HG03521 (cell line): ENCODE results near the gene RBMX.

Source experiments
- ATAC-seq: cut with Tn5 transposase; IDR thresholded peaks from one replicate; pipeline ENCODE4 v1.9.1; 2021; ENCODE audit warnings: mild to moderate bottlenecking, moderate library complexity; ENCODE audit not compliant: unreplicated experiment

The RBMX gene

DNA sequence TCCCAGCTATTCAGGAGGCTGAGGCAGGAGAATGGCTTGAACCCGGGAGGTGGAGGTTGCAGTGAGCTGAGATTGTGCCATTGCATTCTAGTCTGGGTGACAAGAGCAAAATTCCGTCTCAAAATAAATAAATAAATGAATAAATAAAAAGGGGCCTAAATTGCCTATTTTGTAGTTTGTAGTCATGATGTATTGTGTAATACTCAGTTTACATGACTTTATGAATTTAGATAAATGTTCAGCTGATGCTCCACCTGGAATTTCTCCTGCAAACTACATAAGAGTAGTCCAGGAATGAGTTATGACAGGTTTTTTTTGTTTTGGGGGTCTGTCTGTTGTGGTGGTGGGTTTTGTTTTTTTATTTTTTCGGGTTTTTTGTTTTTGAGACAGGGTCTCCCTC, 31.1 kb downstream of the RBMX start:
- no peak for ATAC-seq

DNA sequence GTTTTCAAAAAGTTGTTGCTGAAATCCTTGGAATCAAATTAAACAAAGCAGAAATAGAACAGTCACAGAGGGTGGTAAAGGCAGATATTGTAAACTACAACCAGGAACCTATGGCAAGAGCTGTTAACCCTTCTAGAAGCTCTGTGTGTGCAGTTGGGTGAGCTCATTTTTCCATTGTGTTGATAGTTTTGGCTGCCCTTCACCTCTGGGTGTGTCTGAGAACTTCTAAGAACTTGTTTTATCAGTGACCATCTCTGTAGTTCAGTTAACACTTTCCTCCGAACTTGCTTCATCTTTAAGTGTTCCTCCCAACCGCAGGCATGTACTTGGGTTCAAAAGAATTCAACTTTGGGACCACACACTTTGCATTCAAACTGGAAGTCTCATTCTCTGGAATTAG, 32.7 kb downstream of the RBMX start:
- no peak for ATAC-seq

DNA sequence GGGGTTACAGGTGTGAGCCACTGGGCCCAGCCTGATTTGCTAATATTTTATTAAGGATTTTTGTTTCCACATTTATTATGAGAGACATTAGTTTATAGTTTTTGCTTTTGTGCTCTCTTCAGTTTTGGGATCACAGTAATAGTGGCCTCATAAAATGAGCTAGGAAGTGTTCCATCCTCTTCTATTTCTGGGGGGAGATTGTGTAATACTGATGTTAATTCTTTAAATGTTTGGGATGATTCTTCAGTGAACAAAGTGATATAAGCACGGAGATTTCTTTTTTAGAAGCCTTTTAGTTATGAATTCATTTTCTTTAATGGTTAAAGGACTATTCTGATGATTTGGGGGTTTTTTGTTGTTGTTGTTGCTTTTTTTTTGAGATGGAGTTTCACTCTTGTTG, 41.3 kb downstream of the RBMX start:
- ATAC-seq: no peak

DNA sequence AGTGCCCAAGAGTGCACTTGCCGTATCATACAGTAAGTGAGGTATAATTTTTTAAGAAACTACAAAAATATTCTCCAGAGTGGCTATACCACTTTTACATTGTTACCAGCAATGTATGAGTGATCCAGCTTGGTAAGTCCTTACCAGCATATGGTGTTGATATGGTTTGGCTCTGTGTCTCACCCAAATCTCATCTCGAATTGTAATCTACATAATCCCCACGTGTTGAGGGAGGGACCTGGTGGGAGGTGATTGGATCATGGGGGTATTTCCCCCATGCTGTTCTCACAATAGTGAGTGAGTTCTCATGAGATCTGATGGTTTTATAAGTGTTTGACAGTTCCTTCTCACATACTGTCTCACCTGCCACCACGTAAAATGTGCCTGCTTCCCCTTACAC, 44.8 kb downstream of the RBMX start:
- ATAC-seq: no peak

DNA sequence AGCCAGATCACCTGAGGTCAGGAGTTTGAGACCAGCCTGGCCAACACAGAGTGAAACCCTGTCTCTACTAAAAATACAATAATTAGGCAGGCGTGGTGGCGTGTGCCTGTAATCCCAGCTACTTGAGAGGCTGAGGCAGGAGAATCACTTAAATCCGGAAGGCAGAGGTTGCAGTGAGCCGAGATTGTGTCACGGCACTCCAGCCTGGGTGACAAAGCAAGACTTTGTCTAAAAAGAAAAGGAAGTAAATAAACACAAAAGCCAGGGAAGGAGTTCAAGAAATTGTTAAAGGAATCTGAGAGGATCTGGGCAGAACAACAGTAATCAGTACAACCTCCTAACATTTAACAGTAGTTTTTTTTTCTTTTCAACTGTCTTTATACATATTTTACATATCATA, 51.1 kb downstream of the RBMX start:
- ATAC-seq: no peak

DNA sequence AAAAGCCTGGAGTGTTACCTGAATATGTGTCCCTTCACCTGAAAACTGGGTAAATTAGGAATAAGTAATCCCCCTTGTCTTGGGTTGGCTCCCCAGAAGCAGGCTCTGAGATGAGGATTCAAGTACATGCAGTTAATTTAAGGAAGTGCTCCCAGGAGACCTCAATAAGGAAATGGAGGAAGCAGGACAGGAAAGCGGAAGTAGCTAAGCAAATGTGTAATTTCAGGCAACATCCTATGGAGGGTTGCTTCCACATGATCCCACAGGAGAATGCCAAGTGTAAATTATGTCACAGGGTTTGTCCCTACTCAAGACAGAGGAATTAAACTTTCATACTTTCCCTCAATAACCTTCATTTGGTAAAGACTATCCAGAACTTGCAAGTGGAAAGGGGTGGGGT, 51.7 kb downstream of the RBMX start:
- ATAC-seq: no peak

DNA sequence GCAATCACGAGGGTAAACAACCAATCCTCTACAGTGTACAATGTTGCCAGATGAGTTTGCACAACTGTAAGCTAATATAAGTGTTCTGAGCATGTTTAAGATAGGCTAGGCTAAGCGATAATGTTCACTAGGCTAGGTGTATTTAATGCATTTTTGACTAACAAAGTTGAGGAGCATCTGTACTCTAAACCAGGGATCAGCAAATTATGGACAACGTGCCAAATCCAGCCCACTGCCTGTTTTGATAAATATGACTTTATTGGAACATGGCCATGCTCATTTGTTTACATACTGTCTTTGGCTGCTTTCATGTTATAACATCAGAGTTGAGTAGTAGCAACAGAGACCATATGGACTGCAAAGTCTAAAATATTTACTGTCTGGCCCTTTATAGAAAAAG, 53.5 kb downstream of the RBMX start:
- ATAC-seq: no peak

DNA sequence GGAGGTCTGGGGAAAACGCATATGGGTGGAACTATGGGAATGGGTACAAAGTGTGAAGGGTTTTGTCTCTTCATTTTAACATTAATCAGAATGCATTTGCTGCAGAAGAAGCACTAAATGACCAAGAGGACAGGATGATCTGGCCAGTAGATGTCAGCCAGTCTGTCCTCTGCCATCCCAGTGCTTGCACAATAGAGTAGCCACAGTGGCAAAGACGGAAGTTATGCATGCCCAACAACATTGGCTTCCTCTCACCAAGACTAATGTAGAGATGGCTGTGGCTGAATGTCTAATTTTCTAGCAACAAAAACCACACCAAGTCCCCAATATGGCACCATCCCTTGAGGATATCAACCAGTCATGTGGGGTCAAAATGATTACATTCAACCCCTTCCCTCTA, 54.8 kb downstream of the RBMX start:
- no peak for ATAC-seq
